Measurements from ENCODE around the gene HSPA9. TPM values are rescaled to one million over a fixed set of nuclear protein-coding genes. Genes with fewer than 3 reads are reported as not detected.

Gene HSPA9
- total and polyA plus RNA-seq, 2 of the 8 experiments (the other 6 are each of a cell fraction or from before 2014, with no cell fraction given), result 191 to 395 TPM

GRCh38 chr5:138575194-138576015 is at the start of gene HSPA9 (continued):
- TF ChIP-seq SUZ12 (IDR thresholded peaks at IDR 0.05; ENCODE audit: low read length), result peak; percentile 54; the same call in 1 of the 2 replicates
- TF ChIP-seq RBBP5 (IDR thresholded peaks at IDR 0.05; ENCODE audit: borderline replicate concordance, low read depth, low read length), result peak; percentile 65; the same call in 1 of the 2 replicates
- no peak for TF ChIP-seq KDM1A (IDR thresholded peaks at IDR 0.05; ENCODE audit: borderline replicate concordance, low read length)
- TF ChIP-seq BCL11A (IDR thresholded peaks at IDR 0.05; ENCODE audit: low read depth in 2 of 2, low read length in 2 of 2), result no peak
- TF ChIP-seq CBX8 (IDR thresholded peaks at IDR 0.05; ENCODE audit: borderline replicate concordance, low read depth, low read length), result no peak
- TF ChIP-seq POU5F1 (IDR thresholded peaks at IDR 0.05; ENCODE audit: low read depth, low read length), result no peak
- TF ChIP-seq KDM4A (IDR thresholded peaks at IDR 0.05; ENCODE audit: low read depth, low read length, severe bottlenecking), result no peak
- peak; percentile 93 to 99; a peak in 2 of 4 replicates for TF ChIP-seq HDAC2 (IDR thresholded peaks at IDR 0.05; ENCODE audit: borderline replicate concordance in 1 of 2, low read depth in 2 of 2, low read length in 2 of 2)
- no peak for TF ChIP-seq FOSL1 (IDR thresholded peaks at IDR 0.05; ENCODE audit: insufficient read depth, low read depth, low read length)
- peak; percentile 77 for TF ChIP-seq USF2 (IDR thresholded peaks at IDR 0.05; ENCODE audit: low read length)
- peak; percentile 52; the same call in 1 of the 2 replicates for TF ChIP-seq GTF2F1 (IDR thresholded peaks at IDR 0.05; ENCODE audit: borderline replicate concordance, low read depth, low read length)
- TF ChIP-seq CTCF (IDR thresholded peaks at IDR 0.05; ENCODE audit: control extremely low read depth in 1 of 3, insufficient read depth in 1 of 3, low read depth in 1 of 3, low read length in 3 of 3), result no peak
- TF ChIP-seq SIX5 (IDR thresholded peaks at IDR 0.05; ENCODE audit: low read depth, low read length), result no peak
- TF ChIP-seq KDM5A (IDR thresholded peaks at IDR 0.05; ENCODE audit: low read length), result 0 out of 2 replicates have a peak, but pooled peaks have one; percentile 28
- no peak for TF ChIP-seq BRCA1 (IDR thresholded peaks at IDR 0.05; ENCODE audit: low read depth, low read length)
- no peak for TF ChIP-seq CHD1 (IDR thresholded peaks at IDR 0.05; ENCODE audit: low read depth, low read length)
- TF ChIP-seq SP4 (IDR thresholded peaks at IDR 0.05; ENCODE audit: low read length), result peak; percentile 99
- TF ChIP-seq ZNF274 (IDR thresholded peaks at IDR 0.05; ENCODE audit: borderline replicate concordance, extremely low read depth, low read length), result no peak
- TF ChIP-seq EGR1 (IDR thresholded peaks at IDR 0.05; ENCODE audit: borderline replicate concordance, low read depth, low read length), result peak; percentile 76
- TF ChIP-seq MAX (IDR thresholded peaks at IDR 0.05), result peak; percentile 95
